Neutrophil (primary cell): ENCODE measurements around the gene OR5AR1.
"Not testable (repeated sequence)": the region's sequence is repeated elsewhere in the genome, so short reads cannot be mapped to it uniquely, and the experiment has no call there.

ENCODE experiments used
- H3K27ac ChIP-seq: fragments of 200-600 bp; sonication (generic); 2 replicates; pipeline ENCODE4 v1.5.1; 2016; ENCODE audit warnings: mild to moderate bottlenecking, moderate library complexity
- H3K27me3 ChIP-seq: fragments of 200-600 bp; sonication (generic); 2 replicates; pipeline ENCODE4 v1.6.0; 2016; ENCODE audit warnings: mild to moderate bottlenecking
- H3K36me3 ChIP-seq: fragments of 200-600 bp; sonication (generic); 2 replicates; pipeline ENCODE4 v1.5.1; 2017
- H3K4me1 ChIP-seq, 2 experiments: fragments of 200-600 bp in 1 of 2; sonication (generic) in 1 of 2; 1 replicate in 1 of 2; 2 replicates in 1 of 2; pipeline versions ENCODE4 v1.5.1 to v1.6.1; 2013 to 2016; ENCODE audit warnings: low read depth in 1 of 2, low read length in 1 of 2, mild to moderate bottlenecking in 1 of 2, moderate library complexity in 1 of 2; ENCODE audit not compliant: control insufficient read depth in 1 of 2, insufficient read depth in 1 of 2
- H3K4me3 ChIP-seq, 2 experiments: fragments of 200-600 bp in 1 of 2; sonication (generic) in 1 of 2; 1 replicate in 1 of 2; 2 replicates in 1 of 2; pipeline ENCODE4 v1.5.1; 2013 to 2016; ENCODE audit warnings: low read depth in 1 of 2, low read length in 1 of 2, mild to moderate bottlenecking in 1 of 2, moderate library complexity in 1 of 2
- H3K9me3 ChIP-seq: fragments of 200-600 bp; sonication (generic); 2 replicates; pipeline ENCODE4 v1.5.1; 2016
- CTCF ChIP-seq: fragments of 200-600 bp; sonication (generic); IDR thresholded peaks from 2 replicates; pipeline ENCODE4 v1.5.1; 2016; ENCODE audit warnings: antibody characterized with exemption

Gene OR5AR1

DNA sequence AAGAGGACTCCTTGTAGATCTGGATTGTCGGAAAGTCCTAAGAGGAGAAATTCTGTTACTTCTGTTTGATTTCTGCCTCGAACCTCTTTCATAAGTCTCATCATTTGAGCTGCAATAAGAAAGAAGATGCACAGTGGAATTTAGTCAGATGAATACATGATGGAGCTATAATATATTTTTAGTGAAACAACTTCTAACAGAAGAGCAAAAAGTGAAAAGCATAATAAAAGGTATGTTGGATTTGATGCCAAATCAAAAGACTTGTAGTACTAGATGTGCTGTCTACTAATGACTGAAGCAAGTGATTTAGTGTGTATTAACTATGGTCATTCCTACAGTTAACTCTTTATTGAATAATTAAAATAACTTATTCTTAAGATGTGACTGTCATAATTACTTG lies 21.1 kb upstream of the OR5AR1 start, which contains the start of gene OR5AP2:
Gene OR5AP2 (minus strand): TSS at position 101 of the 400 bp plus-strand sequence. CDS start 0 bp downstream, at position 101.
- Histone ChIP-seq H3K27me3 (no peaks in the 10 kb centered on the region), H3K27ac (no peak within 1 kb of the TSS), H3K4me1 (no peaks in the 10 kb centered on the region), H3K4me3 (no peak within 1 kb of the TSS), H3K36me3 (no peaks in the 10 kb centered on the region), H3K9me3 (no peaks in the 10 kb centered on the region)
- no peak for TF ChIP-seq CTCF

GRCh38 chr11:56659755-56660154 lies 3.7 kb upstream of the OR5AR1 start:
- no peaks in the 10 kb centered on the region for H3K27me3 ChIP-seq
- no peaks in the 10 kb centered on the region for H3K4me1 ChIP-seq
- no peak overlapping the region for H3K4me3 ChIP-seq
- H3K36me3 ChIP-seq: no peaks in the 10 kb centered on the region
- no peak overlapping the region for H3K27ac ChIP-seq
- TF ChIP-seq CTCF: no peak
- H3K9me3 ChIP-seq: no peaks in the 10 kb centered on the region

DNA sequence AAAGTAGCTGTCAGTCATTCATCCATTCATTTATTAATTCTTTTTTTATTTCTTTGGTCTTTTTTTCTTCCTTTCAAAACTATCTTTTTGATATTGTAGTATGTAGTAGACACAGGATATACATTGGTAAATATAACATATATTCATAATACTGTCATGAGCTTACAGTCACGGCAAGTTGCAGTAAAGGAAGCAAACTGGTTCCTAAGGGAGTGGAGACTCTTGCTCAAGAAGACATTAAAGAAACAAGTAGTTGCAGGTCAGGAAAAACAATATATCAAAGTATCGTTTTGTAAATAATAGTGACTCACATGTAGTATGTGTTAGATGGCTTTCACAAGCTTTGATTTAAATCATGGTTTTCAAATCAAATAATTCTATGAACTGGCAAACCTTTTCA lies 7.5 kb downstream of the OR5AR1 start:
- Histone ChIP-seq H3K4me1 (no peaks in the 10 kb centered on the region), H3K36me3 (no peaks in the 10 kb centered on the region), H3K27me3 (no peaks in the 10 kb centered on the region), H3K9me3 (no peaks in the 10 kb centered on the region), H3K27ac (no peak overlapping the region), H3K4me3 (no peak overlapping the region)
- no peak for TF ChIP-seq CTCF

- TF ChIP-seq CTCF: no peak
- no peaks in the 10 kb centered on the region for H3K27me3 ChIP-seq
- H3K4me1 ChIP-seq: no peaks in the 10 kb centered on the region
- H3K4me3 ChIP-seq: no peak overlapping the region
- no peak overlapping the region for H3K27ac ChIP-seq
- no peaks in the 10 kb centered on the region for H3K36me3 ChIP-seq
- no peaks in the 10 kb centered on the region for H3K9me3 ChIP-seq
Measured at GRCh38 chr11:56688554-56689100, 25.1 kb downstream of the OR5AR1 start.

GRCh38 chr11:56691179-56691578 lies 27.7 kb downstream of the OR5AR1 start:
- not testable (repeated sequence) for H3K9me3 ChIP-seq, H3K27ac ChIP-seq, H3K36me3 ChIP-seq, H3K4me1 ChIP-seq, H3K4me3 ChIP-seq, H3K27me3 ChIP-seq

DNA sequence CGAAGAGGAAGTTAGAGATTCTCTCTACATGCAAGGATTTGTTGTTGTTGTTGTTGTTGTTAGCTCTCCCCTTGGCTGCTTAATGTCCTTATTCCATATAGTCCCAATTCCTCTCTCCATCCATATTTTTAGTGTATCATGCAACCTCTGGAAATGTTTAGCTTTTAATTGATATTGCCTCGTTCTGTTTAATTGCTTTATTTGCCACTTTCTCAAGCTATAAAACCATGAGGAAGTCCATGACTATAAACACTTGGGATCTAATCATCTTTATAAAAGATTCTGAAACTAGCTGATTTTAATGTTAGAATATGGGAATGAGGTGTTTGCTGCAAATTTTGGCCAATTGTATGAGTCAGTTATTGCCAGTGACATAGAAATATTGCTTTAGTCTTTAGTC lies 29.9 kb downstream of the OR5AR1 start:
- H3K9me3 ChIP-seq: no peaks in the 10 kb centered on the region
- no peaks in the 10 kb centered on the region for H3K4me1 ChIP-seq
- H3K27ac ChIP-seq: no peak overlapping the region
- no peaks in the 10 kb centered on the region for H3K27me3 ChIP-seq
- no peaks in the 10 kb centered on the region for H3K36me3 ChIP-seq
- no peak overlapping the region for H3K4me3 ChIP-seq
- no peak for TF ChIP-seq CTCF
